Panc1 (cell line): ENCODE data around the gene KRR1. TPM values are rescaled to one million over a fixed set of nuclear protein-coding genes. Genes with fewer than 3 reads are reported as not detected.

Source experiments
- ATAC-seq: fragments of 200-7000 bp; cut with Tn5 transposase; 2 replicates; pipeline ENCODE4 v1.9.1; 2020; ENCODE audit warnings: mild to moderate bottlenecking, moderate library complexity
- BruUV-seq: library from RNA; stranded (reverse); fragments of 400-500 nt; replicated peaks from 2 replicates; lab custom pipeline; 2021; lab: Mats Ljungman, UMichigan
- CTCF ChIA-PET: fragments of 300-600 bp; sonication (Branson Sonifier 250); formaldehyde crosslinking; loops from one replicate; lab custom pipeline; 2022; ENCODE audit warnings: antibody characterized with exemption; lab: Charles Lee
- POLR2A ChIA-PET: fragments of 300-600 bp; sonication (Branson Sonifier 250); formaldehyde crosslinking; loops from one replicate; lab custom pipeline; 2022; ENCODE audit warnings: antibody characterized with exemption; lab: Charles Lee
- DNase-seq: peaks from one replicate; pipeline ENCODE4 v3.0.0-alpha.2; 2010; ENCODE audit warnings: low read depth, low spot score
- H3K27ac ChIP-seq: 2 replicates; pipeline ENCODE4 v1.5.1; 2011; ENCODE audit warnings: mild to moderate bottlenecking, low read length, inconsistent platforms
- H3K27me3 ChIP-seq: fragments of 200-500 bp; sonication (Bioruptor generic); 2 replicates; pipeline ENCODE4 v1.6.0; 2014; ENCODE audit warnings: low read length, inconsistent platforms; ENCODE audit not compliant: control insufficient read depth, insufficient read depth
- H3K36me3 ChIP-seq: fragments of 200-500 bp; sonication (Bioruptor generic); 2 replicates; pipeline ENCODE4 v1.5.1; 2014; ENCODE audit warnings: inconsistent platforms, mild to moderate bottlenecking, low read length, moderate library complexity; ENCODE audit not compliant: control insufficient read depth, insufficient read depth
- H3K4me1 ChIP-seq: 2 replicates; pipeline ENCODE4 v1.5.1; 2011; ENCODE audit warnings: inconsistent platforms, mild to moderate bottlenecking, low read length, moderate library complexity; ENCODE audit not compliant: control insufficient read depth, insufficient read depth
- H3K4me3 ChIP-seq, 2 experiments: 2 replicates each; pipeline ENCODE4 v1.5.1; 2011 to 2012; ENCODE audit warnings: low read depth in 2 of 2, low read length in 2 of 2, mild to moderate bottlenecking in 2 of 2, inconsistent platforms in 1 of 2, moderate library complexity in 1 of 2
- H3K9me3 ChIP-seq: fragments of 200-500 bp; sonication (Bioruptor generic); 2 replicates; pipeline ENCODE4 v1.5.1; 2014; ENCODE audit warnings: low read depth, mild to moderate bottlenecking, inconsistent platforms, low read length, moderate library complexity; ENCODE audit not compliant: control insufficient read depth, insufficient read depth
- POLR2AphosphoS5 ChIP-seq: IDR thresholded peaks from 2 replicates; pipeline ENCODE4 v1.6.1; 2012; ENCODE audit warnings: mild to moderate bottlenecking, low read depth, low read length, moderate library complexity
- SIN3A ChIP-seq: IDR thresholded peaks from 2 replicates; pipeline ENCODE4 v1.6.1; 2012; ENCODE audit warnings: low read depth, mild to moderate bottlenecking, low read length, moderate library complexity, borderline replicate concordance; ENCODE audit not compliant: insufficient read depth
- TCF7L2 ChIP-seq: IDR thresholded peaks from 2 replicates; pipeline ENCODE4 v1.6.1; 2011; ENCODE audit warnings: mild to moderate bottlenecking, low read depth, low read length, inconsistent platforms
- in situ Hi-C: cut with HindIII; loops from 2 replicates; pipeline ENCODE4 v1.10.0; 2016; ENCODE audit warnings: low sequenced_read_pairs, low pct_unique_long_range_greater_than_20kb
- intact Hi-C: fragments of 100-400 bp; cut with micrococcal nuclease; formaldehyde crosslinking; loops from one replicate; pipeline ENCODE4 v1.10.0; 2022; ENCODE audit not compliant: unreplicated experiment
- total RNA-seq: library from RNA; stranded (reverse); gene quantifications from one replicate; pipeline ENCODE4 v1.2.1, GENCODE V29; 2021; ENCODE audit not compliant: unreplicated experiment
- TF ChIP-seq, protein P1 (sequence below), 2 experiments: IDR thresholded peaks; 2 replicates each; pipeline ENCODE4 v1.6.1; 2011 to 2012; ENCODE audit warnings: low read depth in 2 of 2, control low read depth in 1 of 2, low read length in 1 of 2, mild to moderate bottlenecking in 1 of 2, moderate library complexity in 1 of 2; ENCODE audit not compliant: insufficient read depth in 1 of 2
- TF ChIP-seq, protein P2 (sequence below): fragments of 450-650 bp; IDR thresholded peaks from 2 replicates; pipeline ENCODE4 v1.5.1; 2017; ENCODE audit warnings: mild to moderate bottlenecking

The KRR1 gene
- total RNA-seq, 1 experiment from 2014 or later = 161 TPM

DNA sequence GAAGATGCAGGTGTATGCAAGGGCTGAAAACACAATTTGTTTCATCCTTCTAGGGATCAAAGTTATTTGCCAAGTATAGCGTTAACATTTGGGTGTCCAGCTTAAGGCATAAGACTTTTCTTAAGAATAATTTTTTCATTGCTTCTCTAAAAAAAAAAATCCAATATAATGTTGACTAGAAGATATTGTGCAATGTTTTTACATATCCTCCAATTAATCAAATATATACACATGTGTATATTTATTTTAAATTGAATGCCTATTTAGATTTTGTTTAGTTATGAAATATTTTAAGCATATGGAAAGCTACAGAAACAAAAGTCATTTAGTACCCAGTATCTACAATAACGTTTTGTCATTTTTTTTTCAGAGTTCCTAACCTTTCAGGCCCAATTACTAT lies 28.5 kb upstream of the KRR1 start:
- Histone ChIP-seq H3K36me3 (no peaks in the 10 kb centered on the region), H3K4me3 (no peak overlapping the region), H3K9me3 (no peaks in the 10 kb centered on the region; the same call in 1 of the 2 replicates), H3K4me1 (no peaks in the 10 kb centered on the region), H3K27ac (no peak overlapping the region), H3K27me3 (no peaks in the 10 kb centered on the region)
- DNase-seq (no peak), ATAC-seq (no peak)
- in situ Hi-C loops (no loop called here), intact Hi-C loops (no loop called here)
- no TSS peak for BruUV-seq
- TF ChIP-seq POLR2AphosphoS5 = no peak
- TF ChIP-seq, protein P1, sequence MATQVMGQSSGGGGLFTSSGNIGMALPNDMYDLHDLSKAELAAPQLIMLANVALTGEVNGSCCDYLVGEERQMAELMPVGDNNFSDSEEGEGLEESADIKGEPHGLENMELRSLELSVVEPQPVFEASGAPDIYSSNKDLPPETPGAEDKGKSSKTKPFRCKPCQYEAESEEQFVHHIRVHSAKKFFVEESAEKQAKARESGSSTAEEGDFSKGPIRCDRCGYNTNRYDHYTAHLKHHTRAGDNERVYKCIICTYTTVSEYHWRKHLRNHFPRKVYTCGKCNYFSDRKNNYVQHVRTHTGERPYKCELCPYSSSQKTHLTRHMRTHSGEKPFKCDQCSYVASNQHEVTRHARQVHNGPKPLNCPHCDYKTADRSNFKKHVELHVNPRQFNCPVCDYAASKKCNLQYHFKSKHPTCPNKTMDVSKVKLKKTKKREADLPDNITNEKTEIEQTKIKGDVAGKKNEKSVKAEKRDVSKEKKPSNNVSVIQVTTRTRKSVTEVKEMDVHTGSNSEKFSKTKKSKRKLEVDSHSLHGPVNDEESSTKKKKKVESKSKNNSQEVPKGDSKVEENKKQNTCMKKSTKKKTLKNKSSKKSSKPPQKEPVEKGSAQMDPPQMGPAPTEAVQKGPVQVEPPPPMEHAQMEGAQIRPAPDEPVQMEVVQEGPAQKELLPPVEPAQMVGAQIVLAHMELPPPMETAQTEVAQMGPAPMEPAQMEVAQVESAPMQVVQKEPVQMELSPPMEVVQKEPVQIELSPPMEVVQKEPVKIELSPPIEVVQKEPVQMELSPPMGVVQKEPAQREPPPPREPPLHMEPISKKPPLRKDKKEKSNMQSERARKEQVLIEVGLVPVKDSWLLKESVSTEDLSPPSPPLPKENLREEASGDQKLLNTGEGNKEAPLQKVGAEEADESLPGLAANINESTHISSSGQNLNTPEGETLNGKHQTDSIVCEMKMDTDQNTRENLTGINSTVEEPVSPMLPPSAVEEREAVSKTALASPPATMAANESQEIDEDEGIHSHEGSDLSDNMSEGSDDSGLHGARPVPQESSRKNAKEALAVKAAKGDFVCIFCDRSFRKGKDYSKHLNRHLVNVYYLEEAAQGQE (IDR thresholded peaks at IDR 0.05; ENCODE audit: insufficient read depth in 1 of 2, low read depth in 2 of 2, low read length in 1 of 2) = no peak
- TF ChIP-seq SIN3A = no peak
- no peak for TF ChIP-seq TCF7L2
- TF ChIP-seq, protein P2, sequence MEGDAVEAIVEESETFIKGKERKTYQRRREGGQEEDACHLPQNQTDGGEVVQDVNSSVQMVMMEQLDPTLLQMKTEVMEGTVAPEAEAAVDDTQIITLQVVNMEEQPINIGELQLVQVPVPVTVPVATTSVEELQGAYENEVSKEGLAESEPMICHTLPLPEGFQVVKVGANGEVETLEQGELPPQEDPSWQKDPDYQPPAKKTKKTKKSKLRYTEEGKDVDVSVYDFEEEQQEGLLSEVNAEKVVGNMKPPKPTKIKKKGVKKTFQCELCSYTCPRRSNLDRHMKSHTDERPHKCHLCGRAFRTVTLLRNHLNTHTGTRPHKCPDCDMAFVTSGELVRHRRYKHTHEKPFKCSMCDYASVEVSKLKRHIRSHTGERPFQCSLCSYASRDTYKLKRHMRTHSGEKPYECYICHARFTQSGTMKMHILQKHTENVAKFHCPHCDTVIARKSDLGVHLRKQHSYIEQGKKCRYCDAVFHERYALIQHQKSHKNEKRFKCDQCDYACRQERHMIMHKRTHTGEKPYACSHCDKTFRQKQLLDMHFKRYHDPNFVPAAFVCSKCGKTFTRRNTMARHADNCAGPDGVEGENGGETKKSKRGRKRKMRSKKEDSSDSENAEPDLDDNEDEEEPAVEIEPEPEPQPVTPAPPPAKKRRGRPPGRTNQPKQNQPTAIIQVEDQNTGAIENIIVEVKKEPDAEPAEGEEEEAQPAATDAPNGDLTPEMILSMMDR = no peak
- POLR2A ChIA-PET = no interaction called here
- CTCF ChIA-PET = no interaction called here

GRCh38 chr12:75533239-75533638 lies 21.8 kb upstream of the KRR1 start:
- in situ Hi-C loops (no loop called here), intact Hi-C loops (no loop called here)
- TF ChIP-seq, protein P1 (IDR thresholded peaks at IDR 0.05; ENCODE audit: insufficient read depth in 1 of 2, low read depth in 2 of 2, low read length in 1 of 2) = no peak
- TF ChIP-seq TCF7L2 = no peak
- TF ChIP-seq, protein P2 = no peak
- no peak for TF ChIP-seq SIN3A
- no peak for TF ChIP-seq POLR2AphosphoS5
- no peaks in the 10 kb centered on the region for H3K36me3 ChIP-seq
- no TSS peak for BruUV-seq
- ChIA-PET CTCF (no interaction called here), POLR2A (no interaction called here)
- no peak for ATAC-seq
- no peaks in the 10 kb centered on the region for H3K27me3 ChIP-seq
- H3K27ac ChIP-seq = peak overlapping the region; percentile 71
- no peak for DNase-seq
- H3K4me3 ChIP-seq = no peak overlapping the region
- H3K4me1 ChIP-seq = no peaks in the 10 kb centered on the region; the same call in 1 of the 2 replicates
- H3K9me3 ChIP-seq = peaks cover 10% of the 10 kb centered on the region; the same call in 1 of the 2 replicates
